HG02973 (cell line): ENCODE results near the gene SLC19A1.
"Not testable (repeated sequence)": the region's sequence is repeated elsewhere in the genome, so short reads cannot be mapped to it uniquely, and the experiment has no call there.

Source experiments
- ATAC-seq: cut with Tn5 transposase; IDR thresholded peaks from one replicate; pipeline ENCODE4 v1.9.1; 2021; ENCODE audit warnings: moderate library complexity; ENCODE audit not compliant: unreplicated experiment

Gene SLC19A1

GRCh38 chr21:45535341-45536081 lies 6.7 kb downstream of the SLC19A1 start:
- no peak for ATAC-seq

- no peak for ATAC-seq
Measured at GRCh38 chr21:45534636-45535331, 7.5 kb downstream of the SLC19A1 start.

DNA sequence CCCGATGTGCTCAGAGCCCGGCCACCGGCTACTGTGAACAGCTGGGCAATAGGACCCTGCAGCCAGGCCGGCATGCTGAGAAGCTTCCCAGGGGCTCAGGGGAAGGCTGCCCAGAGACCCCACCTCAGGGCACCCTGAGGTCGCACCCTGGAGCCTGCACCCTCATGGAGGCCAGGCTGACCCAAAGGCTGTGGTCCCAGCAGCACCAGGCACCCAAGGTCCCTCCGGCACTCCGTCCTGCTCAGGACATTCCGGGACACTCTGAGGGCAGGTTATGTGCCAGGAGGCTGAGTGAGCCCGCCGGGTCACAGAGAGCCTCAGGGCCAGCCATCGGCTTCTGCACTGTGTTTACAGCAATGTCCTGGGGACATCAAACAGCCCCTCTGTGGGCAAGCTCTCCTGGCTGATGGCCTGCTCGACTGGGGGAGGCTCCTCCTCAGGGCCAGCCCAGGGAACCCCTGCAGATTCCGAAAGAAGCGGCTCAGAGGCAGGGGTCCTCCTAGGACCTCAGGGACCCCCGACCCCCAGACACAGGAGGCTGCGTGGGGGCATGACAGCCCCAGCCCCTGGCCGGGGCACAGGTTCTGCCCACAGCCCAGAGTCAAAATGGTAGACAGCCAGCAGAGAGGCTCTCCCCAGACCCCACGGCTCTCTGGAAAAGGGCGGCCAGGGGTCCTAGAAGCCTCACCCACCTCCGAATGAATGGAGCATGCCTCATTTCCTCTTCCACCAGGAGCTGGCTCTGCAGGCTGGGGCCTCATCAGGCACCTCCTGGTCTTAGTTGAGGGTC lies 8.2 kb downstream of the SLC19A1 start:
- ATAC-seq, result no peak

- ATAC-seq, result no peak
Measured at GRCh38 chr21:45533361-45533845, 8.8 kb downstream of the SLC19A1 start.

DNA sequence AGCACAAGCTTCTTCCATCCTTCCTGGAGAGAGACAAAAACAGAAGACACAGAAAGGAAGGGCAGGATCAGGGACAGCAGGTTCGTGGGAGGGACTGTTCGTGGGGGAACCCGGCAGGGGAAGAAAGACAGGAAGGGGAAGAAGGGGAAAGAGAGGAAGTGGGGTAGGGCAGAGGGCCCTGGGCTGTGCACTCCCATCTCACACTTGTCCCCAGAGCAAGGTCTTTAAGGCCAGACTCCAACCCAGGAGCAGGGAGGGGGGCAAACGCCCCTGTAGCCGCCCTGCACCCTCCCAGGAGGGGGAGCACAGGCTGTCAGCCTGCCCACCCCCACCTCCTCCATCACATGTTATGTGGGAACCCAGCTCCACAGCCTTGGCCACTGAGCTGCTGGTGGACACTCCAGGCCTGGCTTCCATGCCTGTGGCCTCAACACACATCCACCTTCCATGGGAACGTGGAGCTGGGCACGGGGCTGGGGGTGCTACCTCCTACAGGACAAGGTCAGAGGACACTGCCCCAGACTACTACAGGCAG lies 9.3 kb downstream of the SLC19A1 start:
- no peak for ATAC-seq

DNA sequence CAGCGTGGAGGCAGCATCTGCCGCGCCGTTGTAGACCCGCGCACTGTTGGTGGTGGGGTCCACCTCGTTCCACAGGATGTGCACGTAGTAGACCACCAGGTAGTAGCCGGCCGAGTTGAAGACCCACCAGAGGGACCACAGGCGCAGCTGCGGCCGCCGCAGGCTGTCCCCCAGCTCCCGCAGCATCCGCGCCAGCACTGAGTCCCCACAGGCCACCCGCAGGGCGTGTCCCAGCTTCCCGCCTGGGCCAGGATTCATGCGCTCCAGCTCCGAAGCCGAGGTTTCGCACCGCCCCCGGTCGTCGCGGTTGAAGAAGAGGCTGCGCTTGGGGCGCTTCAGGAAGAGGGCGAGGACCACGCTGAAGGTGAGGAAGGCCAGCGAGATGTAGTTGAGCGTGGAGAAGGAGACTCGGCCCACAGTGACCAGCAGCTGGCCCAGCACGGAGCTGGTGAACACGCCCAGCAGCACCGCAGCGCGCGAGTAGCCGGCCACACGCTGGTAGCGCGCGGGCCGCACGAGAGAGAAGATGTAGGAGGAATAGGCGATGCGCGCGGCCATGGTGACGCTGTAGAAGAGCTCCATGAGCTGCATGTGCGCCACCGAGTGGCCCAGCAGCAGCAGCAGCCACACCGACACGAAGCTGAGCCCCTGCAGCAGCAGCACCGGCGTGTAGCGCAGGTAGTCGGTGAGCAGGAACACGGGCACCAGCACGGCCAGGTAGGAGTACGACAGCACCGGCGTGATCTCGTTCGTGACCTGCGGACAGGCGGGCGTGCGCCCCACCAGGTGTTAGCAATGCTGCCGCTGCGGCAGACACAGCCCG lies 10.6 kb downstream of the SLC19A1 start:
- no peak for ATAC-seq

GRCh38 chr21:45531114-45531392 lies 11.2 kb downstream of the SLC19A1 start:
- ATAC-seq, result not testable (repeated sequence)

- no peak for ATAC-seq
Measured at GRCh38 chr21:45530423-45531113, 11.7 kb downstream of the SLC19A1 start.

DNA sequence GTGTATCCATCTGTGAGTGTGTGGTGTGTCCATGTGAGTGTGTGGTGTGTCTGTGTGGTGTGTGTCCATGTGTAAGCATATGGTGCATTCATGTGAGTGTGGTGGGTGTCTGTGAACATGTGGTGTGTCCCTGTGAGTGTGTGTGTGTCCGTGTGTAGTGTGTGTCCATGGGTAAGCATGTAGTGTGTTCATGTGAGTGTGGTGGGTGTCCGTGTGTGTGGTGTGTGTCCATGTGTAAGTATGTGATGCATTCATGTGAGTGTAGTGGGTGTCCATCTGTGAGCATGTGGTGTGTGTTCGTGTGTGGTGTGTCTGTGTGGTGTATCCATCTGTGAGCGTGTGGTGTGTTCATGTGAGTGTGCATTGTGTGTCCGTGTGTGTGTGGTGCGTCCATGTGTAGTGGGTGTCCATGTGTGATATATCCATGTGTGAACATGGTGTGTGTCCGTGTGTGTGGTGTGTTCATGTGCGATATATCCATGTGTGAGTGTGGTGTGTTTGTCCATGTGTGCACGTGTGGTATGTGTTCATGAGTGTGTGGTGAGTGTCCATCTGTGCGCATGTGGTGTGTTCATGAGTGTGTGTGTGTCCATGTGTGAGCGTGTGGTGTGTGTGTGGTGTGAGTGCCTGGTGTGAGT lies 12.3 kb downstream of the SLC19A1 start:
- no peak for ATAC-seq

- no peak for ATAC-seq
Measured at GRCh38 chr21:45528981-45529784, 13.1 kb downstream of the SLC19A1 start.

DNA sequence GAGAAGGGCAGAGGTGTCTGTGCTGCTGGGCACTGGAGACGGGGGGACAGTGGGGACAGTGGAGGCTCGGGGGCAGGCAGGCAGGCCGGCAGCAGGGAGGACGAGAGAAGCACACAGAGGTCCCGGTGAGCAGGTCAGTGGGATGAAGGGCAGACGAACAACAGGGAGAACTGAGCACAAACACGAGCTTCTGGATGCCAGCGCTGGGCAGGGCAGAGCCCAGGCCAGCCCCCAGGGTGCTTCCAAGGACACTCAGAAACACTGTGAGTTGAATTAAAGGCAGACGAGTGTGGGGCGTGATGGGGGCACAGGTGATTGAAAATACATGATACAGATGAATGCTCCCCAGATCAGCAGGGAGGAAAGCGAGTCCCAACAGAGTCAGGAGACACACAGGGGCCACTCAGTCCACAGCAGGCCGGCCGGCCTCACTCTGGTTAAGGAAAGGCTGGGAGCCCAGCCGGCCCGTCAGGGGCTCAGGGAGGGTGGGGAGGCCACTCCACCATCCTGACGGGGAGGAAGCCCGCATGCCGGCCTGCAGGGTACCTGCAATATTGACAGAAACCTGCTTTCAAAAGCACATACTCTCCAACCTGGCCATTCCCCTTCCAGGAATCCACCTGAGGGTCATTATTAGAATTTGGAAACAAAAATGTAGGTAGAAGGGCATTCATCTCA lies 14.1 kb downstream of the SLC19A1 start:
- no peak for ATAC-seq

- not testable (repeated sequence) for ATAC-seq
Measured at GRCh38 chr21:45527151-45527999, 14.9 kb downstream of the SLC19A1 start.

DNA sequence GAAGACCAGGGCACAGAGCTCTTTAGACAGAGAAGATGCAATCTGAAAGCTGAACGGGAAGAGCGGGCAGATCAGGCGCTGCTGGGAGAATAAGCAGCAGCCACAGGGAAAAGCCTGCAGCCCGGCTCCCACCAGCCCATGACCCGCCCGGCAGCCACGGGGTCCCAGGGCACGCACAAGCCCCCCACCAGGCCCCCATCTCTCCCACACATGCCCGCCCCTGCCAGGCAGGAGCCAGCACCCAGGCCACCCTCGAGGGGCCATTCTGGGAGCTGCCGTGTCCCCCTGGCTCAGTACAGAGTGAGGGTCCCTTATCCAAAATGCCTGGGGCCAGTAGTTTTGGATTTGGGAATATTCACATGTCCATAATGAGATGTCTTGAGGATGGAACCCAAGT lies 16.3 kb downstream of the SLC19A1 start:
- no peak for ATAC-seq

DNA sequence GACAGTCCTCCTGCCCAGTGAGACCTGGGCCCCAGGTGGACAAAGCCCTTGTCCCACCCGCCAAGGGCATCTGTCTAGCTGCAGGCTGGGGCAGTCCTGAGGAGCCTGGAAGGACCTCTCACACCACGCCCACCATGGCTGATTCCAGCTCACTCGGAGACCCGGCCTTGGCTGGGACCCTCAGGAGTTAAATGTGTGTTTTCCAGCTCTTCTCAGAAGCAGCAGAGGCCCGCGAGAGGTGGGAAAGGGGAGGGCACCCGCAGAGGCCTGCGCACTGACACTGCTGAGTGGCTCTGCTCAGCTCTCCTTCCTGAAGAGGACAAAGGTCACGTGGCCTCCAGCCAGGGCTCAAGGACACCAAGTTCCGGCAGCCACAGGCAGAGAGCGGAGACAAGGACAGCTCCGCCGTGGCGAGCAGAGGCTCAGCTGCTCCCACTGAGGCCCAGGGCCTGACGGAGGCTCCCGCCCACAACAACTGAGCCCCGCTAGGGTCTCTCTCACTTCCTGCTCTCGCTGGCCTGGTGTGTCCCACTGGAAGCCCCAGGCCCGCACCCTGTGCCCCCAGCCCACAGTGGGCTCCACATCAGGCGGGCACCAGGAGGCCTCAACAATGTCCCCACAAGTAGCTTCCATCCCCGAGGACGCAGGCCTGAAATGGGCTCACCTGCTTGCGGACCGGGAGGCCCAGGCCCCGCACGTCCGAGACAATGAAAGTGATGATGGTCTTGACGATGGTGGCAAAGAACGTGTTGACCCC lies 16.9 kb downstream of the SLC19A1 start:
- ATAC-seq, result no peak

DNA sequence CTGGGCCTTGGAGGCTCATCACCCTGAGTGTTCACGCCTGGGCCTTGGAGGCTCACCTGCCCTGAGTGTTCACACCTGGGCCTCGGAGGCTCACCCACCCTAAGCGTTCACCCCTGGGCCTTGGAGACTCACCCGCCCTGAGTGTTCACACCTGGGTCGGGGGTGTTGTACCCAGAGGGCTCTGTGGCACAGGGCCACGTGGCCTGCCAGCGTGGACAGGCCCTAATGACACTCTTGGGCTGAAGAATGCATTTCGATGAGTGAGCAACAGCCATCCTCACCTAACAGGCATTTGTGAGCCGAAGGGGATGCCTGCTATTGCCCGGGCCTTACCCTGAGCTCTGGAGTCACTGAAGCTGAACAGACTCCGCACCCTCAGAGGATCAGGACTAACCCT lies 17.5 kb downstream of the SLC19A1 start:
- no peak for ATAC-seq

- no peak for ATAC-seq
Measured at GRCh38 chr21:45523411-45524101, 18.7 kb downstream of the SLC19A1 start.
